T-cell (primary cell): Measurements from ENCODE around the gene UNC79. TPM values are rescaled to one million over a fixed set of nuclear protein-coding genes. Genes with fewer than 3 reads are reported as not detected.
"Not testable (repeated sequence)": the region's sequence is repeated elsewhere in the genome, so short reads cannot be mapped to it uniquely, and the experiment has no call there.

Experiments used
- ATAC-seq, 4 experiments: fragments of 200-7000 bp in 3 of 4; fragments of 150-1000 bp in 1 of 4; cut with Tn5 transposase; replicated peaks in 1 of 4; 1 replicate in 3 of 4; 2 replicates in 1 of 4; pipeline ENCODE4 v1.10.0; 2021; ENCODE audit warnings: moderate library complexity in 3 of 4, mild to moderate bottlenecking in 2 of 4, moderate number of reproducible peaks in 1 of 4
- CTCF ChIA-PET, 2 donors: fragments of 300-600 bp; sonication (Branson Sonifier 250); formaldehyde crosslinking; loops; one replicate each; lab custom pipeline; 2022; ENCODE audit warnings: antibody characterized with exemption in 2 of 2; lab: Charles Lee
- POLR2A ChIA-PET, 2 donors: fragments of 300-600 bp; sonication (Branson Sonifier 250); formaldehyde crosslinking; loops; one replicate each; lab custom pipeline; 2022; ENCODE audit warnings: antibody characterized with exemption in 2 of 2; lab: Charles Lee
- DNase-seq, 35 experiments: peaks; one replicate each; pipeline versions ENCODE4 v3.0.0 to v3.0.0-alpha.2; 2013 to 2023
- H3K27ac ChIP-seq: one replicate; pipeline ENCODE4 v1.5.1; 2013; ENCODE audit warnings: low read length
- H3K27me3 ChIP-seq, 2 experiments: replicated peaks in 1 of 2; 1 replicate in 1 of 2; 2 replicates in 1 of 2; pipeline versions ENCODE4 v1.6.1 to v1.7.0; 2013; ENCODE audit warnings: low read length in 1 of 2, mixed read lengths in 1 of 2; ENCODE audit not compliant: control insufficient read depth in 2 of 2, insufficient read depth in 2 of 2; ENCODE audit errors: extremely low read depth in 1 of 2
- H3K36me3 ChIP-seq, 2 donors: 1 replicate in 1 of 2; 2 replicates in 1 of 2; pipeline versions ENCODE4 v1.6.1 to v1.7.0; 2013; ENCODE audit warnings: low read length in 1 of 2; ENCODE audit not compliant: control insufficient read depth in 2 of 2, insufficient read depth in 1 of 2; ENCODE audit errors: extremely low read depth in 1 of 2
- H3K4me1 ChIP-seq, 2 experiments: 1 replicate in 1 of 2; 2 replicates in 1 of 2; pipeline versions ENCODE4 v1.6.1 to v1.7.0; 2013; ENCODE audit warnings: low read length in 2 of 2, mixed read lengths in 1 of 2; ENCODE audit not compliant: insufficient read depth in 2 of 2, control insufficient read depth in 1 of 2; ENCODE audit errors: extremely low read depth in 1 of 2
- H3K4me3 ChIP-seq, 2 donors: 1 replicate in 1 of 2; 2 replicates in 1 of 2; pipeline versions ENCODE4 v1.5.1 to v1.7.0; 2013; ENCODE audit warnings: mild to moderate bottlenecking in 2 of 2, low read length in 1 of 2, moderate library complexity in 1 of 2; ENCODE audit not compliant: control insufficient read depth in 1 of 2; ENCODE audit errors: extremely low read depth in 1 of 2
- H3K9me3 ChIP-seq: 2 replicates; pipeline ENCODE4 v1.7.0; 2013
- H3K27ac Mint-ChIP-seq, 2 donors: one replicate each; pipeline ENCODE4 v1.8.0; 2020 to 2021; ENCODE audit warnings: mild to moderate bottlenecking in 2 of 2, mixed read lengths in 2 of 2
- H3K27me3 Mint-ChIP-seq, 2 donors: one replicate each; pipeline ENCODE4 v1.8.0; 2021 to 2022; ENCODE audit warnings: mixed read lengths in 2 of 2
- H3K36me3 Mint-ChIP-seq: one replicate; pipeline ENCODE4 v1.8.0; 2021; ENCODE audit warnings: mixed read lengths
- H3K4me1 Mint-ChIP-seq, 3 donors: one replicate each; pipeline ENCODE4 v1.8.0; 2020 to 2022; ENCODE audit warnings: mixed read lengths in 3 of 3, mild to moderate bottlenecking in 1 of 3
- H3K4me3 Mint-ChIP-seq, 3 donors: one replicate each; pipeline ENCODE4 v1.8.0; 2020 to 2022; ENCODE audit warnings: mild to moderate bottlenecking in 3 of 3, mixed read lengths in 3 of 3, moderate library complexity in 3 of 3
- H3K9me3 Mint-ChIP-seq, 3 donors: one replicate each; pipeline ENCODE4 v1.8.0; 2020 to 2022; ENCODE audit warnings: mixed read lengths in 3 of 3
- WGBS: methylation state at CpG from one replicate; pipeline ENCODE4 v1.1.5; 2013; ENCODE audit warnings: missing lambda C conversion rate; ENCODE audit not compliant: insufficient coverage; 5-methylcytosine and 5-hydroxymethylcytosine counted together
- total RNA-seq, 35 experiments: library from RNA in 6 of 35; stranded (reverse) in 6 of 35; fragments of 120-200 nt in 1 of 35; gene quantifications; one replicate each; pipeline versions ENCODE4 v1.2.1 to v1.2.4 and lab custom pipeline; 2013 to 2026

Gene UNC79
- total RNA-seq, 5 donors from 2014 or later (not counting 1 experiment from before 2014, with no cell fraction given) = 0.06 to 0.07 TPM; not detected in 3

- POLR2A ChIA-PET = no interaction called here
- Mint-ChIP-seq H3K36me3 (no peaks in the 10 kb centered on the region), H3K27me3 (peaks cover 38 to 43% of the 10 kb centered on the region in 2 donors), H3K9me3 (peaks cover 0 to 8% (median 0%) of the 10 kb centered on the region in 3 donors), H3K27ac (no peak overlapping the region), H3K4me1 (no peaks in the 10 kb centered on the region), H3K4me3 (no peak overlapping the region)
- Histone ChIP-seq H3K36me3 (no peaks in the 10 kb centered on the region), H3K9me3 (no peaks in the 10 kb centered on the region), H3K27ac (no peak overlapping the region), H3K4me1 (no peaks in the 10 kb centered on the region), H3K27me3 (peaks cover 2 to 3% of the 10 kb centered on the region in 2 experiments), H3K4me3 (no peak overlapping the region)
- ATAC-seq (no peak), DNase-seq (no peak)
- CTCF ChIA-PET = no interaction called here
- WGBS = 83% methylated on average over 1 of the region's 3 CpGs
These were observed 27.8 kb upstream of the UNC79 start for GRCh38 chr14:93402951-93403350.

- ChIA-PET POLR2A (no interaction called here), CTCF (no interaction called here)
- no peak overlapping the region for H3K4me3 Mint-ChIP-seq
- peaks cover 12 to 16% (median 12%) of the 10 kb centered on the region in 3 donors for H3K9me3 Mint-ChIP-seq
- ATAC-seq (no peak), DNase-seq (no peak)
- H3K27me3 Mint-ChIP-seq = peaks cover 0 to 2% of the 10 kb centered on the region in 2 donors
- Histone ChIP-seq H3K9me3 (no peaks in the 10 kb centered on the region), H3K27me3 (peaks cover 2 to 3% of the 10 kb centered on the region in 2 experiments), H3K36me3 (no peaks in the 10 kb centered on the region), H3K4me3 (no peak overlapping the region), H3K4me1 (no peaks in the 10 kb centered on the region), H3K27ac (no peak overlapping the region)
- H3K4me1 Mint-ChIP-seq = no peaks in the 10 kb centered on the region
- no peak overlapping the region for H3K27ac Mint-ChIP-seq
- no peaks in the 10 kb centered on the region for H3K36me3 Mint-ChIP-seq
- 60% methylated on average over 2 of the region's 2 CpGs for WGBS
These were observed 20.7 kb upstream of the UNC79 start for GRCh38 chr14:93410021-93410420.

- ChIA-PET CTCF (no interaction called here), POLR2A (no interaction called here)
- no peak overlapping the region for H3K27ac Mint-ChIP-seq
- WGBS = 83% methylated on average over 1 of the region's 3 CpGs
- DNase-seq = no peak
- peaks cover 12 to 16% (median 12%) of the 10 kb centered on the region in 3 donors for H3K9me3 Mint-ChIP-seq
- no peak for ATAC-seq
- Histone ChIP-seq H3K4me1 (no peaks in the 10 kb centered on the region), H3K27ac (no peak overlapping the region), H3K4me3 (no peak overlapping the region), H3K36me3 (no peaks in the 10 kb centered on the region), H3K27me3 (peaks cover 0 to 3% of the 10 kb centered on the region in 2 experiments), H3K9me3 (no peaks in the 10 kb centered on the region)
- H3K4me3 Mint-ChIP-seq = no peak overlapping the region
- no peaks in the 10 kb centered on the region for H3K4me1 Mint-ChIP-seq
- H3K27me3 Mint-ChIP-seq = peaks cover 0 to 2% of the 10 kb centered on the region in 2 donors
- no peaks in the 10 kb centered on the region for H3K36me3 Mint-ChIP-seq
These were observed 19.8 kb upstream of the UNC79 start for GRCh38 chr14:93410893-93411292.

GRCh38 chr14:93425136-93425535, 5.6 kb upstream of the UNC79 start:
- H3K9me3 ChIP-seq, H3K27ac Mint-ChIP-seq, H3K4me3 Mint-ChIP-seq, H3K36me3 ChIP-seq, ATAC-seq, H3K27me3 ChIP-seq, H3K4me3 ChIP-seq, H3K36me3 Mint-ChIP-seq, CTCF ChIA-PET, H3K4me1 Mint-ChIP-seq, DNase-seq, H3K4me1 ChIP-seq, H3K27ac ChIP-seq, POLR2A ChIA-PET: not testable (repeated sequence)
- Mint-ChIP-seq H3K9me3 (peaks cover 16 to 31% (median 29%) of the 10 kb centered on the region in 3 donors), H3K27me3 (peaks cover 15 to 21% of the 10 kb centered on the region in 2 donors)
- WGBS = no CpG with 5 or more reads among the region's 1 CpG

- no peak overlapping the region for H3K4me3 Mint-ChIP-seq
- Histone ChIP-seq H3K36me3 (no peaks in the 10 kb centered on the region), H3K9me3 (peaks cover 2% of the 10 kb centered on the region), H3K4me1 (no peaks in the 10 kb centered on the region), H3K27ac (no peak overlapping the region), H3K4me3 (no peak overlapping the region), H3K27me3 (peaks cover 11 to 19% of the 10 kb centered on the region in 2 experiments)
- ATAC-seq = no peak
- H3K27ac Mint-ChIP-seq = no peak overlapping the region
- H3K27me3 Mint-ChIP-seq = peaks cover 23 to 25% of the 10 kb centered on the region in 2 donors
- POLR2A ChIA-PET = no interaction called here
- DNase-seq = no peak
- H3K4me1 Mint-ChIP-seq = no peaks in the 10 kb centered on the region
- H3K36me3 Mint-ChIP-seq = no peaks in the 10 kb centered on the region
- CTCF ChIA-PET = no interaction called here
- H3K9me3 Mint-ChIP-seq = peaks cover 12 to 29% (median 29%) of the 10 kb centered on the region in 3 donors
These were observed 4.0 kb upstream of the UNC79 start for GRCh38 chr14:93426750-93427149.

- Histone ChIP-seq H3K9me3 (peaks cover 2% of the 10 kb centered on the region), H3K36me3 (no peaks in the 10 kb centered on the region), H3K4me3 (no peak overlapping the region), H3K4me1 (no peaks in the 10 kb centered on the region), H3K27me3 (peaks cover 19% of the 10 kb centered on the region in 2 experiments), H3K27ac (no peak overlapping the region)
- DNase-seq (no peak), ATAC-seq (no peak)
- CTCF ChIA-PET = no interaction called here
- WGBS = 13% methylated on average over 11 of the region's 27 CpGs
- Mint-ChIP-seq H3K27ac (peak overlapping the region in 1 of 2 donors; percentile 19), H3K4me1 (no peaks in the 10 kb centered on the region), H3K36me3 (no peaks in the 10 kb centered on the region), H3K9me3 (peaks cover 8 to 11% (median 11%) of the 10 kb centered on the region in 3 donors), H3K27me3 (peaks cover 48 to 50% of the 10 kb centered on the region in 2 donors), H3K4me3 (no peak overlapping the region)
- POLR2A ChIA-PET = no interaction called here
These were observed 414 bp downstream of the UNC79 start for GRCh38 chr14:93431036-93431670.
